Dermis microvascular lymphatic vessel endothelial cell (primary cell): ENCODE results near the gene SPACA4. TPM values are rescaled to one million over a fixed set of nuclear protein-coding genes. Genes with fewer than 3 reads are reported as not detected.
"Not testable (repeated sequence)": the region's sequence is repeated elsewhere in the genome, so short reads cannot be mapped to it uniquely, and the experiment has no call there.

Experiments
- DNase-seq, 2 donors: peaks; one replicate each; pipeline versions ENCODE4 v3.0.0 to v3.0.0-alpha.2; 2010; ENCODE audit warnings: low read depth in 2 of 2
- total RNA-seq: library from RNA; depleted of rRNA; stranded (reverse); fragments of >200 nt; gene quantifications from 2 replicates; pipeline ENCODE4 v1.2.1, GENCODE V29; 2014

Gene SPACA4
- total RNA-seq, 1 donor from 2014 or later, result not detected

DNA sequence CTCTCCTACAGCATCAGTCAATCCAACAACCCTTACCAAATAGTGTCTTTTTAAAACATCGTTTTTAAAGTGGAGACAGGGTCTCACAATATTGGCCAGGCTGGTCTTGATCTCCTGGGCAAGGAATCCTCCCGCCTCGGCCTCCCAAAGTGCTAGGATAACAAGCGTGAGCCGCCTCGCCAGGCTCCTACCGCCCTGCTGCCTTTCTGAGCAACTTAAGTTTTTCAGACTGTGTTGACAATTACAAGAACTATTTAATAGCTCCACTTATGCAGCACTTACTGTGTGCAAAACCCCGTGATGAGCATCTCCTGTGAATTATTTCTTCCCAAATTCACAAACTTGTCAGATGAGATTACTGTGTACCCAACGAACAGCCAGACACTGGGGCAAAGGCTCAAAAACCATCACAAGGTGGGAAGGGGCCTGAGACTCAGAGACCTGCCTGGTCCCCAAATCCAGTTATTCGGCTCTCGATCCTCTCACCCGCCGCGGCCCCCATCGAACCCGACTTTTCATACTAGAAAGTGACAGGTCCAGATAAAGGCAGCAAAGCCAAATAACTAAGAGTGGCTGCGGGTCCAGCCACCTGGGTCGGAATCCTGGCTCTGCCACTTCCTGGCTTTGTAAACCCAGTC lies 11.9 kb downstream of the SPACA4 start:
- DNase-seq, result no peak

DNA sequence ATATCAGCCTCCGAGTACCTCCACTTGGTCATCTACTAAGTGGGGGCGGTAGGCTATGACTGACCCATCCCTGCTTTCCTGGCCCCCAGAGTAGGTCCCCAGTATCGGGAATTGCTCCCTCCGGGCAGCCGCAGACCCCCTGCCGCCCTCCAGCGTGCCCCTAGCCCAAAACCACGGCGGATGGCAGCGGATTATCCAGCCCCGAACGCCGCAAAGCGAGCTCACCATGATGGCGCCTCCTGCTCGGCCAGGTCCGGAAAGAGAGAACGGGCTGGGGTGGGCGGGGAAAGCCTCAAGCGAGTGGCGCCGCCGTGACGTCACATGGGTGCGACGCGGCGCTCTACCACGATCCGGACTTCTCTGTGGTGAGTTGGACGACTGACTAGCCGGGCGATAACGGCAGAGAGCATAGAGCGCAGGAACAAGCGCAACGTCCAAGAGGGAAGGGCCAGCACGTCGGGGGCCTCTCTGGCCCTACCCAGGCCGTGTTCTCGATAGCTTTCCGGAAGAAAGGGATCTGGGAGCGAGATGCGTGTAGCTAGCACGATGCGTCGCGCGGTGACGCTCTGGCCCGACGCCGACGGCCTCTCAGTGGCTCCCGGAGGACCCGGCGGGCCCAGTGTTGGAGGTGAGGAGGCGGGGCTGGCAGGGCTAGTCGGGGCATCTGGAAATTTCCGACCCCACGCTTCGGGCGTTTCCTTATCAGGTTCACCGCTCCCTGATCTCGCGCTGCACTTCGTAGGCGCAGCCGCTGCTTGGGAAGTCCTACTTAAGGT lies 12.6 kb downstream of the SPACA4 start, which contains the start of the genes RPL18 and SPHK2:
RPL18 (minus strand) TSS at position 263 of the 776 bp plus-strand sequence; CDS start at position 228, 35 bp downstream.
SPHK2 (plus strand) TSS at position 591 of the 776 bp plus-strand sequence. CDS start 1,009 bp downstream, outside the sequence.
- DNase-seq, result peak; percentile 100

DNA sequence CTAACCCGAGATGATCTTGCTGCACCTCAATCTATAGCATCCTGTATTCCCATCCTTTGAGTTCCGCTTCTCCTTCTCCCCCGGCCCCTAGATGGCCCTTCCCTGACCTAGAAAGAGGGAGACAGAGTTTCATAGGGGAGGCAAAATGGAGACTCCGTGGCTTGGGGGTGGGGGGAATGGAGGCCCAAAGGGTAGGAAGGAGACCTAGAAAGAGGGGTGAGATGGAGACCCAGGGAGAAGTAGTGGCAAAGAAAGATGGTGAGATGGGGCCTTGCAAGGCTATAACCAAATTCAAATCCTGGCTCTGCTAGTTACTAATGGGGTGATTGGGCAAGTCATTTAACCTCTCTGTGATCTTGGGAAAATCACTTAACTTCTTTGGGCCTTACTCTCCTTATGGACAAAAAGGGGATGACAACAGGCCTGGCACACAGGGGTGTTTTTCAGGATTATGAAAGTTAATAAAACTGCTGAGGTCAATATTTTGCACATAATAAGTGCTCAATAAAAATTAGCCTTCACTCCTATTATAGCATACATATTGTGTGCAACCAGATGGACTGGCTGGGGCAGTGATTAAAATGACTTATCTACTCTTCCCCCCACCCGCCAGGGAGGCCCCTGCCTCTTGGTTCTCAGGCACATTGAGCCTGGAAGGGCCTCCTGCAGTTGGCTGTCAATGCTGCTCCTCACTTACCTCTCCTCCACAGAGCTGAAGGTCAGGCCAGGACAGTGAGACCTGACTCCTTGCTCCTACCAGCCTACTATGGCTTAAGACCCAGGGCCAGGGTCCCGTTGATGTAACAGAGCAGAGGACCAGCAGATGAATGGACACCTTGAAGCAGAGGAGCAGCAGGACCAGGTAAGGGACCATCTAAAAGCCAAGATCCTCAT lies 13.4 kb downstream of the SPACA4 start:
- no peak for DNase-seq

DNA sequence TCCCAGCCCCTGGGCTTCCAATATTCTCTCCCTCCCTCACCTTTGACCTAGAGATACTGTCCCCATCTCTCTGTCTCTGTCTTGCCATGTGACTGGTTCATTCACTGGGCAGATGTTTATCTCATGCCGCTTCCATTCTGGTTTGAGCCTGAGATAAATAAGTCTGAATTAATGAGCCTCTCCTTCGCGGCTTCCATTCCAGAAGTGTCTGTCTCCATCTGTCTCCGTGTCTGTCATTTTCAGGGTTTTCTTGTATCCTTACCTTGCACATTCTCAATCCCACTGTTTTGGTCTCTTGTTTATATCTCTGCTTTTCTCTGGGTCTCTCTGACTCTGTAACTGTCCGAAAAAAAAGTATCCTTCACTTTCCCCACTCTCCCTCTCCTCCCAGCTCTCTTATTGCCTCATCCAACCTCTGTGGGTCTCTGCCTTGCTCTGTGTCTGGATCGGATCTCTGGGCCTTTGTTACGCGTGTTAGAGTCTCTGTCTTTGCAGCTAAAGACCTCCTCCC lies 17.1 kb downstream of the SPACA4 start:
- no peak for DNase-seq

DNA sequence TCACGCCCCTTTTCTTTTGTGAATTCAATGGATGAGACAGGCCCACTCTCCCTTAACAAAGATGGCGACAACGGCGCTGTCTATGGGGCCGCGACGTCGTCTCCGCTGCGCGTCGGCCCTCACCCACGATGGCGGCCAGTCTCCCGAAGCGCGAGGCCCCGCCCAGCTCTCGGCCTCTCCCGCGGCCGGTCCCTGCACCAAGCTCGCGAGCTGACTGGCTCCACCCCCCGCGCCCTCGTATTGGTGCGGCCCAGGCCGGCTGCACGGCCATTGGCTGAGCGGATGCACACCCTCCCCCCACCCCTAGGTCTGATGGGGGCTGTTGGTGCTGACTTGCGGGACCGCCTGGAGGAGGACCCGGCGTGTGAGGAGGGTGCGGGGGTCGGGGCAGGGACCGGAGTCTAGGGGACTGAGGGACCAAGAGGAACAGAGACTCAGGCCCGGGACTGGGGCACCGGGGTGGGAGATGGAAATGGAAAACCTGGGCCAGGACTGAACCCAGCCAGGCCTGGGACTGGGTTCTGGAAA lies 17.6 kb downstream of the SPACA4 start:
- DNase-seq, result peak; percentile 93 to 99

DNA sequence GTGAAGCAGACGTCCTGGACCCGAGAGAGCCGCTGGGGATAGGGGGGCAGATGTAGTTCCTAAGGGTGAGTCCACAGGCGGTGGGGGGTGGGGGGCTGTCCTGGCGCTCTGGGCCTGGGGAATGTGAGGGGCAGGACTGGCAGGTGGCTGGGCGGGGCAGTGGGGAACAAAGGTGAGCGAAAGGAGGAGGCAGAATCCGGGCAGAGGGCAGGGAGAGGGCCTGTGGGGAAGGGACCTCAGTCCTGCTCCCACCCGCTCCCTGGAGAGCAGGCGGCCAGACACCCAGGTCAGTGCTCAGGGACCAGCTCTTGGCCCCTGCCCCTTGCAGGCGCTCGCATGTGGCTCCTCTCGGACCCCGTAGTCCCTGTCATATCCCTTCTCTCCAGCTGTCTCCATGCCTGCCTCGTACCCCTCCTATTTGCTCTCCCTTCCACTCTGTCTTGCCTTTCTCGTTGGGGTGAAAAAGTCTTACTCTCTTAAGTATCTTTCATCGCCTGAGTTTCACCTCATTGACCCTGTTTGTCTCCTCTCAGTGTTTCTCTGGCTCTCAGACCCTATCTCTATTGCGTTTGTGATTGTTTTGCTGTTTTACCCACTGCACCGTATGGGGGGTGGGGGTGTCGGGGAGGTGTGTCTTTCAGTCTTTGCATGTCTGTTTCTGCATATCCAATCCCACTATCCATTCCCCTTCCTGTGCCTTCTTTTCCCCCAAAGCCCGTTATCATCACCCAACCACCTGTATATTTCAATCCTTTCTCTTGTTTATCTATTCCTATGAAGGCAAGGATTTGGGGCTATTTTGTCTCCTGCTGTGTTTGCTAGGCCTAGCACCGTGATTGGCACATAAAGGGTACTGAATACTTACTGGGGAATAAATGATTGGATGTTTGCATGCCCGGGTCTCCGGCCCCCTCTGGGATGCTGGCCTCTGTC lies 18.5 kb downstream of the SPACA4 start:
- DNase-seq, result no peak

DNA sequence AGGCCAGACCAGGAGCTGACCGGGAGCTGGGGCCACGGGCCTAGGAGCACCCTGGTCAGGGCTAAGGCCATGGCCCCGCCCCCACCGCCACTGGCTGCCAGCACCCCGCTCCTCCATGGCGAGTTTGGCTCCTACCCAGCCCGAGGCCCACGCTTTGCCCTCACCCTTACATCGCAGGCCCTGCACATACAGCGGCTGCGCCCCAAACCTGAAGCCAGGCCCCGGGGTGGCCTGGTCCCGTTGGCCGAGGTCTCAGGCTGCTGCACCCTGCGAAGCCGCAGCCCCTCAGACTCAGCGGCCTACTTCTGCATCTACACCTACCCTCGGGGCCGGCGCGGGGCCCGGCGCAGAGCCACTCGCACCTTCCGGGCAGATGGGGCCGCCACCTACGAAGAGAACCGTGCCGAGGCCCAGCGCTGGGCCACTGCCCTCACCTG lies 19.4 kb downstream of the SPACA4 start:
- DNase-seq, result no peak

DNA sequence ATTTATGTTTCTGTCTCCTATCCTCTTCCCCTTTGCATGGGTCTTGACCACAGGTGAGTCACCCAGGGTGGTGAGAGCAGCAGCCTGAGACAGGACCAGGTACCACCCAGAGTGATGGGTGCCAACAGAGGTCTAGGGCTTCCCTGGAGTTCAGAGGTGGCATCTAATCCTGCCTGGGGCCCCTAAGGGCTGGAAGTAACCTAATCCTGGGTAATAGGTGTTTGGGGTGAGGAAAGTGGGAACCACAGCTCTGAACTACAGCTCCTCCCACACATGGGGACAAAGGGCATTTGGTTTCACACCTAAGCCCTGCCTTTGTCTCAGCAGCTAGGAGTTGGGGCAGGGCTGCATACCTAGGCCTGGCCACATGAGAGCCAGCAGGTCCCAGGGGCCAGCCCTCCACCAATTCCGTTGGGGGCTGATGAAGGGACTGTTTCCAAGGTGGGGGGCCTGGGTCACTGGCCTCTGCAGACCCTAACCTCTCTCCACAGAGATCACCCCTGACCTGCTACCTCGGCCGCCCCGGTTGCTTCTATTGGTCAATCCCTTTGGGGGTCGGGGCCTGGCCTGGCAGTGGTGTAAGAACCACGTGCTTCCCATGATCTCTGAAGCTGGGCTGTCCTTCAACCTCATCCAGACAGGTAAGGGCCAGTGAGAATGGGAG lies 20.8 kb downstream of the SPACA4 start:
- no peak for DNase-seq

DNA sequence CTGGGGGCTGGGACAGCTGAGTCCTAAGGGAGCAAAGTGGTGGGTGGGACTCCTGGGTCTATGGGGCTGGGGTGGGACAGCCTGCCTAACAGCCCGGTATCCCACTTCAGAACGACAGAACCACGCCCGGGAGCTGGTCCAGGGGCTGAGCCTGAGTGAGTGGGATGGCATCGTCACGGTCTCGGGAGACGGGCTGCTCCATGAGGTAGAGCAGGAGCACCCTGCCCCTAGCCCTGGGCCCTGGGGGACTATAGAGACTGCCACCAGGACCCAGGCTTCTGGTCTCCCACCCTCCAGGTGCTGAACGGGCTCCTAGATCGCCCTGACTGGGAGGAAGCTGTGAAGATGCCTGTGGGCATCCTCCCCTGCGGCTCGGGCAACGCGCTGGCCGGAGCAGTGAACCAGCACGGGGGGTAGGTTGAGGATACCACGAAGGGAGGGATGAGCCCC lies 21.3 kb downstream of the SPACA4 start:
- DNase-seq, result no peak

DNA sequence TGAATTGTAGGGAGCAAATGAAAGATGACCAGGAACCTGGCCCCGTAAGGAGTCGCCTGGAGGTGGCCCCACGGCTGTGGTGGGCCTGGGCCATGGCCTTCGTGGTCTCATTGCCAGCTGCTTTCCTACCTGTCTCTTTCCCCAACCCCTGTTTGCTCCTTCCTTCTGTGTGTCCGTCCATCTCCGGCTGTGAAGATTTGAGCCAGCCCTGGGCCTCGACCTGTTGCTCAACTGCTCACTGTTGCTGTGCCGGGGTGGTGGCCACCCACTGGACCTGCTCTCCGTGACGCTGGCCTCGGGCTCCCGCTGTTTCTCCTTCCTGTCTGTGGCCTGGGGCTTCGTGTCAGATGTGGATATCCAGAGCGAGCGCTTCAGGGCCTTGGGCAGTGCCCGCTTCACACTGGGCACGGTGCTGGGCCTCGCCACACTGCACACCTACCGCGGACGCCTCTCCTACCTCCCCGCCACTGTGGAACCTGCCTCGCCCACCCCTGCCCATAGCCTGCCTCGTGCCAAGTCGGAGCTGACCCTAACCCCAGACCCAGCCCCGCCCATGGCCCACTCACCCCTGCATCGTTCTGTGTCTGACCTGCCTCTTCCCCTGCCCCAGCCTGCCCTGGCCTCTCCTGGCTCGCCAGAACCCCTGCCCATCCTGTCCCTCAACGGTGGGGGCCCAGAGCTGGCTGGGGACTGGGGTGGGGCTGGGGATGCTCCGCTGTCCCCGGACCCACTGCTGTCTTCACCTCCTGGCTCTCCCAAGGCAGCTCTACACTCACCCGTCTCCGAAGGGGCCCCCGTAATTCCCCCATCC lies 22.1 kb downstream of the SPACA4 start:
- no peak for DNase-seq

DNA sequence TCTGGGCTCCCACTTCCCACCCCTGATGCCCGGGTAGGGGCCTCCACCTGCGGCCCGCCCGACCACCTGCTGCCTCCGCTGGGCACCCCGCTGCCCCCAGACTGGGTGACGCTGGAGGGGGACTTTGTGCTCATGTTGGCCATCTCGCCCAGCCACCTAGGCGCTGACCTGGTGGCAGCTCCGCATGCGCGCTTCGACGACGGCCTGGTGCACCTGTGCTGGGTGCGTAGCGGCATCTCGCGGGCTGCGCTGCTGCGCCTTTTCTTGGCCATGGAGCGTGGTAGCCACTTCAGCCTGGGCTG lies 22.7 kb downstream of the SPACA4 start:
- DNase-seq, result no peak

DNA sequence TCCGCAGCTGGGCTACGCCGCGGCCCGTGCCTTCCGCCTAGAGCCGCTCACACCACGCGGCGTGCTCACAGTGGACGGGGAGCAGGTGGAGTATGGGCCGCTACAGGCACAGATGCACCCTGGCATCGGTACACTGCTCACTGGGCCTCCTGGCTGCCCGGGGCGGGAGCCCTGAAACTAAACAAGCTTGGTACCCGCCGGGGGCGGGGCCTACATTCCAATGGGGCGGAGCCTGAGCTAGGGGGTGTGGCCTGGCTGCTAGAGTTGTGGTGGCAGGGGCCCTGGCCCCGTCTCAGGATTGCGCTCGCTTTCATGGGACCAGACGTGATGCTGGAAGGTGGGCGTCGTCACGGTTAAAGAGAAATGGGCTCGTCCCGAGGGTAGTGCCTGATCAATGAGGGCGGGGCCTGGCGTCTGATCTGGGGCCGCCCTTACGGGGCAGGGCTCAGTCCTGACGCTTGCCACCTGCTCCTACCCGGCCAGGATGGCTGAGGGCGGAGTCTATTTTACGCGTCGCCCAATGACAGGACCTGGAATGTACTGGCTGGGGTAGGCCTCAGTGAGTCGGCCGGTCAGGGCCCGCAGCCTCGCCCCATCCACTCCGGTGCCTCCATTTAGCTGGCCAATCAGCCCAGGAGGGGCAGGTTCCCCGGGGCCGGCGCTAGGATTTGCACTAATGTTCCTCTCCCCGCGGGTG lies 23.2 kb downstream of the SPACA4 start:
- DNase-seq, result peak; percentile 74 to 86

DNA sequence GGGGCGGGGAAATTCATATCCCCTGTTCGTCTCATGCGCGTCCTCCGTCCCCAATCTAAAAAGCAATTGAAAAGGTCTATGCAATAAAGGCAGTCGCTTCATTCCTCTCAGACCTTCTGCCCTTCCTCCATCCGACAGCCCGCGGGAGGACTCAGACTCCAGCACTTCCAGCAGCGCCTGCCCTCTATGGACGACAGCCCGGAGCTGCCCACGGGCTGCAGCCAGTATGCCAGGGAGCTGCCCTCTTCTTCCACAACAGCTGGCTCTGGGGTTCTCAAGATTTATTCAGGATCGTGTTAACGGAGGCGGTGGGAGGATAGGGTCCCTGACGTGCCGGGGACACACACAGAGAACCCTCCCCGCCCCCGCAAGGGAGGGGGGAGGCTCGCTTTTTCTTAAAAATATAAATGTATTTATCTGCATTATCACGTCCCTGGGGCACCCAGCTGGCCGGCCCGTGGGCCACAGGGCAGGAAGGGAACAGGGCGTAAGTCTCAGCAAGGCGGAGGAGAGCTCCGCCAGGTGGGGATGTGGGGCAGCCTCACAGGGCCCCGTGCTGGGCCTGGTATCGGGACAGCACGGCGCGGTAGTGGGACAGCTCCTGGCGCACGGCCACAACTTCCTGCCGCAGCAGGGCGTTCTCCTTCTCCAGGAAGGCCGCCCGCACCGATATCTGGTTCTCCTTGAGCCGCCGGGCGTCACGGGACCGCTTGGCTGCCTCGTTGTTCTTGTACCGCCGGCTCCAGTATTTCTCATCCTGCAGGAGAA lies 23.9 kb downstream of the SPACA4 start:
- DNase-seq, result peak in 1 of 2 donors; percentile 77

DNA sequence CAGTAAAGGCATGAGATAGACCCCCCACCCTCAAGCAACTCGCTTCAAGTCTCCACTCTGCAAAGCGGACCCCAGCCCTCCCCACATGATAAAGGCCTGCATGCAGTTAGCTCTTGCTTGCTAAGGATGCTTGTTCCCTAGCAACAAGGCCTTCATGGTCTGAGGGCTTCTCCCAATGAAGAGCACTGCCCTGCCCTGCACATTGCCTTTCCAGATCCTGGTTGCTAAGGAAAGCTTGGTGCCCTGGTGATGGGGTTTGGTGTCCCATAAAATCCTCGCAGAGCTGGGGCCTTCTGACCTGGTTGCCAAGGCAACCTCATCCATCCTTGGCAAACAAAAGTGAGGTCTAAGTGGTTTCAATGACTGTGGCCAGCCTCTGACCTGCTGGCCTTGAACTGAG lies 24.7 kb downstream of the SPACA4 start:
- DNase-seq, result no peak

DNA sequence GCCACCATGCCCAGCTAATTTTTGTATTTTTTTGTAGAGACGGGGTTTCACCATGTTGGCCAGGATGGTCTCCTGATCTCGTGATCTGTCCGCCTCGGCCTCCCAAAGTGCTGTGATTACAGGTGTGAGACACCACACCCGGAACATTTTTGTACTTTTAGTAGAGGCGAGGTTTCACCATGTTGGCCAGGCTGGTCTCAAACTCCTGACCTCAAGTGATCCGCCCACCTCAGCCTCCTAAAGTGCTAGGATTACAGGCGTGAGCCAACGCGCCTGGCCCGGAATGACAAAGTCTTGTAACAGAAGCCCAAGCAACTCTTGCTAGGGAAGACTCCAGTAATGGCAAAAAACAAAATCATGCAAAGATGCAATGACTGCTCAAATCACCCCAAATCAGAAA lies 25.7 kb downstream of the SPACA4 start:
- not testable (repeated sequence) for DNase-seq

DNA sequence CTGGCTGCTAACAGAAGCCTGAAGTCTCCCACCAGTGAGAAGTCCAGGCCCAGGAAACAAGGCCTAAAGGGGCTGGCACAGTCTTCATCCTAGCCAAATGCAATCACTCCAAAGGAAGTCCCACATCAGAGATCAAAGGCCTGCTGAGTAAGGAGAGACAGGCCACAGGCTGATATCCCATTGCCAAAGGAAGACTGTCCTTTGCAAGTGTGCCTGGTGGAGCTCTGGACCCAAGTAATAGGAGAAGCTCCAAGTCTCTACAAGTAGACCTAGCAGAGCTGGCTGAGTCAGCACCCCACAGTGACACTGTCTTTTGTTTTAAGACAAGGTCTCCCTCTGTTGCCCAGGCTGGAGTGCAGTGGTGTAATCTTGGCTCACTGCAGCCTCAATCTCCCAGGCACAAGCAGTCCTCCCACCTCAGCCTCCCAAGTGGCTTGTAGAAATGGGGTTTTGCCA lies 26.2 kb downstream of the SPACA4 start:
- no peak for DNase-seq
